Activated CD4-positive, alpha-beta memory T cell treated with anti-CD3 and anti-CD28 coated beads for 36 hours (primary cell): ENCODE measurements around the gene TNFAIP3. TPM values are rescaled to one million over a fixed set of nuclear protein-coding genes. Genes with fewer than 3 reads are reported as not detected.

Experiments used
- CTCF ChIA-PET: fragments of 350-600 bp; sonication (Branson Sonifier 250); formaldehyde crosslinking; loops from one replicate; lab custom pipeline; 2021; ENCODE audit warnings: antibody characterized with exemption, inconsistent platforms; lab: Charles Lee
- POLR2A ChIA-PET: fragments of 350-600 bp; sonication (Branson Sonifier 250); formaldehyde crosslinking; loops from one replicate; lab custom pipeline; 2021; ENCODE audit warnings: antibody characterized with exemption; lab: Charles Lee
- DNase-seq: peaks from one replicate; pipeline ENCODE4 v3.0.0-alpha.2; 2020
- H3K27ac Mint-ChIP-seq: one replicate; pipeline ENCODE4 v1.8.0; 2021; ENCODE audit warnings: mixed read lengths
- H3K27me3 Mint-ChIP-seq: one replicate; pipeline ENCODE4 v1.8.0; 2021; ENCODE audit warnings: mixed read lengths
- H3K36me3 Mint-ChIP-seq: one replicate; pipeline ENCODE4 v1.8.0; 2021; ENCODE audit warnings: mixed read lengths
- H3K4me1 Mint-ChIP-seq: one replicate; pipeline ENCODE4 v1.8.0; 2021; ENCODE audit warnings: low read depth, mixed read lengths
- H3K4me3 Mint-ChIP-seq: one replicate; pipeline ENCODE4 v1.8.0; 2021; ENCODE audit warnings: mild to moderate bottlenecking, mixed read lengths
- H3K9me3 Mint-ChIP-seq: one replicate; pipeline ENCODE4 v1.8.0; 2021; ENCODE audit warnings: mixed read lengths
- intact Hi-C: fragments of 100-400 bp; cut with micrococcal nuclease; formaldehyde crosslinking; loops from one replicate; pipeline ENCODE4 v1.15.1; 2023
- total RNA-seq, 2 experiments: library from RNA; stranded (reverse); gene quantifications; one replicate each; pipeline ENCODE4 v1.2.3, GENCODE V29; 2021

Gene TNFAIP3
- total RNA-seq, 2 experiments from 2014 or later: 259 to 267 TPM

DNA sequence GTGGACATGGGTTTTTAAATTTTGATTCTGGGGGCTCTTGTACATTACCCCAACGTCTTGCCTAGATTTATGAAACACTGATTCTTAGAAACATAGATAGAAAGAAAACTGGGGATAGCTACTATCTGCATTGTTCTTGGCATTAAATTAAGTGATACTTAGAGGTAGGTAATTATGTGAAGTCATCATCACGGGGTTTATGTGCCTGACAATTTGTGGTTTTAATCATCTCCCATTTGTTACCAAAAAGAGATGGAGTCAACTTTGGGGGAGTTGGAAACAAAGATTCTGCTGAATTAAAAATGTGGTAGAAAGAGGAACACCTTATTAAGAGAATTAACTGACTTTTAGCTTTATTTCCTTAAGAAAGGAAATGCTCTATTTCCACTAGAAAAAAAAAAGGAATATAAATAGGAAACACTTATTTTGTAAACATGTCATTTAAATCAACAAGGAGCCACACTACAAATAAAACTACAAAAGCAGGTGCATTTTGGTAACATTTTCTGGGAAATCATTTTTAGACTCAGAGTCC lies 5.6 kb downstream of the TNFAIP3 start:
- no peaks in the 10 kb centered on the region for H3K9me3 Mint-ChIP-seq
- peak overlapping the region; percentile 93 for H3K27ac Mint-ChIP-seq
- H3K4me3 Mint-ChIP-seq: peak overlapping the region; percentile 91
- peaks cover 98% of the 10 kb centered on the region for H3K36me3 Mint-ChIP-seq
- no peak for DNase-seq
- peaks cover 39% of the 10 kb centered on the region for H3K4me1 Mint-ChIP-seq
- H3K27me3 Mint-ChIP-seq: no peaks in the 10 kb centered on the region
- ChIA-PET POLR2A (interaction anchor here (0.7 to 5.5 kb wide), 20 partner anchors 9 to 191 kb away, joined by 3 to 49 read pairs (median 6); no protein-coding TSS in a partner anchor), CTCF (interaction anchor here (0.9 to 11.1 kb wide), 15 partner anchors 8 to 191 kb away, joined by 3 to 270 read pairs (median 36); no protein-coding TSS in a partner anchor)
- intact Hi-C loops: loop anchor here (1.0 kb wide), 6 partner anchors 32 to 162 kb away; no protein-coding TSS in a partner anchor

DNA sequence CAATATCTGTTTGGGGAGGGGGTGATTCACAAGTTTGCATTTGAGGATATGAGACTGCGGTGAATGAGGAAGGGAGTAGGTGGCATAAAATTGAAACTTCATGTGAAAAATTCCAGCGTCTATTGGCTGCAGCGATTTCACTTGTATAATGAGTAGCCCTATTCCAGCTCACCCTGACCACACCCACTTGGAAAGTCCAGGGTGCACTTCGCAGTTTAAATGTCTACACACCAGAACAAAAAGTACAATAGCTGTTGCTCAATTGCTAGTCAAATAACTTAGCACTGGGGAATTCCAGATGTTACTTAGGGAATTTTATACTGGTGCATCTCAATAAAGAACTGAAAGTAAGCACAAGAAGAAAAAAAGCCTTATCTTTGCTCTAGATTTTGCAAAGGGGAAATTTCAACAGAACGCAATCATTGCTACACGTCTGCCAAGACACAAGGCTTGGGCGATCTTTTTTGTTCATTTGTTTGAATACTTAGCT lies 6.3 kb downstream of the TNFAIP3 start:
- CTCF ChIA-PET: interaction anchor here (0.9 to 11.1 kb wide), 13 partner anchors 7 to 216 kb away, joined by 3 to 270 read pairs (median 12); no protein-coding TSS in a partner anchor
- no peaks in the 10 kb centered on the region for H3K27me3 Mint-ChIP-seq
- POLR2A ChIA-PET: interaction anchor here (0.6 to 5.5 kb wide), 18 partner anchors 8 to 175 kb away, joined by 3 to 49 read pairs (median 6); no protein-coding TSS in a partner anchor
- intact Hi-C loops: loop anchor here (1.0 kb wide), 6 partner anchors 31 to 163 kb away; no protein-coding TSS in a partner anchor
- H3K27ac Mint-ChIP-seq: peak overlapping the region; percentile 93
- peak overlapping the region; percentile 91 for H3K4me3 Mint-ChIP-seq
- peaks cover 100% of the 10 kb centered on the region for H3K36me3 Mint-ChIP-seq
- DNase-seq: peak; percentile 92
- no peaks in the 10 kb centered on the region for H3K9me3 Mint-ChIP-seq
- peaks cover 46% of the 10 kb centered on the region for H3K4me1 Mint-ChIP-seq

GRCh38 chr6:137874204-137875057 lies 7.4 kb downstream of the TNFAIP3 start:
- H3K27ac Mint-ChIP-seq: peak overlapping the region; percentile 93
- DNase-seq: no peak
- no peaks in the 10 kb centered on the region for H3K27me3 Mint-ChIP-seq
- ChIA-PET CTCF (interaction anchor here (0.9 to 11.1 kb wide), 11 partner anchors 6 to 217 kb away, joined by 3 to 270 read pairs (median 36); no protein-coding TSS in a partner anchor), POLR2A (interaction anchor here (0.6 to 5.5 kb wide), 13 partner anchors 9 to 229 kb away, joined by 3 to 49 read pairs (median 5); no protein-coding TSS in a partner anchor)
- no peaks in the 10 kb centered on the region for H3K9me3 Mint-ChIP-seq
- H3K4me3 Mint-ChIP-seq: peak overlapping the region; percentile 91
- peaks cover 57% of the 10 kb centered on the region for H3K4me1 Mint-ChIP-seq
- intact Hi-C loops: no loop called here
- peaks cover 100% of the 10 kb centered on the region for H3K36me3 Mint-ChIP-seq

- Mint-ChIP-seq H3K4me1 (peaks cover 62% of the 10 kb centered on the region), H3K4me3 (peak overlapping the region; percentile 91), H3K36me3 (peaks cover 100% of the 10 kb centered on the region), H3K27me3 (no peaks in the 10 kb centered on the region), H3K9me3 (no peaks in the 10 kb centered on the region), H3K27ac (peak overlapping the region; percentile 93)
- POLR2A ChIA-PET: interaction anchor here (0.7 to 1.7 kb wide), 6 partner anchors 8 to 75 kb away, joined by 3 to 5 read pairs (median 3); no protein-coding TSS in a partner anchor
- CTCF ChIA-PET: interaction anchor here (0.8 to 11.1 kb wide), 4 partner anchors 8 to 167 kb away, joined by 3 to 270 read pairs (median 28); no protein-coding TSS in a partner anchor
- intact Hi-C loops: no loop called here
- DNase-seq: no peak
Observed at GRCh38 chr6:137875058-137875520, 8.0 kb downstream of the TNFAIP3 start.

- Mint-ChIP-seq H3K27me3 (no peaks in the 10 kb centered on the region), H3K4me3 (peak overlapping the region; percentile 91), H3K9me3 (no peaks in the 10 kb centered on the region), H3K4me1 (peaks cover 67% of the 10 kb centered on the region), H3K36me3 (peaks cover 100% of the 10 kb centered on the region), H3K27ac (peak overlapping the region; percentile 93)
- CTCF ChIA-PET: interaction anchor here (0.8 to 11.1 kb wide), 4 partner anchors 9 to 167 kb away, joined by 3 to 270 read pairs (median 28); no protein-coding TSS in a partner anchor
- DNase-seq: no peak
- POLR2A ChIA-PET: interaction anchor here (0.7 to 1.4 kb wide), 5 partner anchors 8 to 76 kb away, joined by 3 to 5 read pairs (median 3); no protein-coding TSS in a partner anchor
- intact Hi-C loops: no loop called here
Observed at GRCh38 chr6:137875606-137876005, 8.5 kb downstream of the TNFAIP3 start.

DNA sequence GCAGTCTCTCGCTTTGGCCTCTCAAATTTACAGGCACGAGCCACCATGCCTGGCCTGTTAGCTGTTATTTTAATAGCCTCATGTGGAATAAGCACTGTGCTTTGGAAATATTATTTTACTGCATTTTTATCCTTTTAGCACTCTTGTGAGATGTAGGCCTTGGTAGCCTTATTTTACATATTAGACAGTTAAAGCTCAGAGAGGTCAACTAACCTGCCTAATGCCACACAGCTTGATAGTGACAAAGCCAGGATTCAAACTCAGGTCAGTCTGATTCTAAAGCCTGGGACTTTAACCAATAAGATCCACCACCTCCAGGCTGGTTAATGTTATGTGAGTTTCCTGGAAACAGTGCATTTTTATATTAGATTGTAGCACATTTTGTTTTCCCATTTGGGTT lies 9.5 kb downstream of the TNFAIP3 start:
- peak overlapping the region; percentile 91 for H3K4me3 Mint-ChIP-seq
- peaks cover 99% of the 10 kb centered on the region for H3K36me3 Mint-ChIP-seq
- H3K27me3 Mint-ChIP-seq: no peaks in the 10 kb centered on the region
- no peak for DNase-seq
- peak overlapping the region; percentile 93 for H3K27ac Mint-ChIP-seq
- H3K4me1 Mint-ChIP-seq: peaks cover 77% of the 10 kb centered on the region
- CTCF ChIA-PET: interaction anchor here (1.0 to 8.7 kb wide), 8 partner anchors 9 to 128 kb away, joined by 3 to 74 read pairs (median 6); partner anchors contain the start of gene TNFAIP3
- intact Hi-C loops: no loop called here
- POLR2A ChIA-PET: interaction anchor here (0.7 to 2.8 kb wide), 5 partner anchors 8 to 178 kb away, joined by 3 to 25 read pairs (median 3); partner anchors contain the start of gene TNFAIP3
- no peaks in the 10 kb centered on the region for H3K9me3 Mint-ChIP-seq

DNA sequence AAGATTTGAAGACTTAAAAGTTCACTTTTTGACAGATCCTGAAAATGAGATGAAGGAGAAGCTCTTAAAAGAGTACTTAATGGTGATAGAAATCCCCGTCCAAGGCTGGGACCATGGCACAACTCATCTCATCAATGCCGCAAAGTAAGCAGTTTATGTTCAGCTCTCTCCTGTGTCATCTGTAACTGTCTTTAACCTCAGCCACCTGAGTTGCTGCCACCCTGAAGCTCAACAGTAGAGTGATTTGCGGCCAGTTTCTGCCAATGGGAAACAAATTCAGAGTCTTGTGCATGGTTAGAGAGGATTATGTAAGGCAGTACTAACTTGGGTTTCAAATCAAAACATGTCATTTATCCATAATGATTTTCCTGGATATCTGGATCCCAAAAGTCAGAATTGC lies 10.1 kb downstream of the TNFAIP3 start:
- CTCF ChIA-PET: interaction anchor here (1.0 to 8.7 kb wide), 8 partner anchors 10 to 127 kb away, joined by 3 to 74 read pairs (median 6); partner anchors contain the start of gene TNFAIP3
- POLR2A ChIA-PET: interaction anchor here (0.6 to 2.8 kb wide), 8 partner anchors 8 to 178 kb away, joined by 3 to 25 read pairs (median 3); partner anchors contain the start of gene TNFAIP3
- H3K4me3 Mint-ChIP-seq: peak overlapping the region; percentile 41
- H3K36me3 Mint-ChIP-seq: peaks cover 98% of the 10 kb centered on the region
- no peak for DNase-seq
- H3K4me1 Mint-ChIP-seq: peaks cover 82% of the 10 kb centered on the region
- H3K9me3 Mint-ChIP-seq: no peaks in the 10 kb centered on the region
- intact Hi-C loops: no loop called here
- peak overlapping the region; percentile 84 for H3K27ac Mint-ChIP-seq
- H3K27me3 Mint-ChIP-seq: no peaks in the 10 kb centered on the region

- peak overlapping the region; percentile 33 for H3K4me3 Mint-ChIP-seq
- ChIA-PET POLR2A (interaction anchor here (0.6 to 2.8 kb wide), 7 partner anchors 9 to 178 kb away, joined by 3 to 25 read pairs (median 3); partner anchors contain the start of gene TNFAIP3), CTCF (interaction anchor here (1.1 to 8.7 kb wide), 9 partner anchors 10 to 169 kb away, joined by 3 to 74 read pairs (median 5); partner anchors contain the start of gene TNFAIP3)
- intact Hi-C loops: no loop called here
- peaks cover 87% of the 10 kb centered on the region for H3K4me1 Mint-ChIP-seq
- peak overlapping the region; percentile 84 for H3K27ac Mint-ChIP-seq
- no peak for DNase-seq
- H3K36me3 Mint-ChIP-seq: peaks cover 97% of the 10 kb centered on the region
- H3K9me3 Mint-ChIP-seq: no peaks in the 10 kb centered on the region
- no peaks in the 10 kb centered on the region for H3K27me3 Mint-ChIP-seq
Observed at GRCh38 chr6:137877606-137878005, 10.5 kb downstream of the TNFAIP3 start.

DNA sequence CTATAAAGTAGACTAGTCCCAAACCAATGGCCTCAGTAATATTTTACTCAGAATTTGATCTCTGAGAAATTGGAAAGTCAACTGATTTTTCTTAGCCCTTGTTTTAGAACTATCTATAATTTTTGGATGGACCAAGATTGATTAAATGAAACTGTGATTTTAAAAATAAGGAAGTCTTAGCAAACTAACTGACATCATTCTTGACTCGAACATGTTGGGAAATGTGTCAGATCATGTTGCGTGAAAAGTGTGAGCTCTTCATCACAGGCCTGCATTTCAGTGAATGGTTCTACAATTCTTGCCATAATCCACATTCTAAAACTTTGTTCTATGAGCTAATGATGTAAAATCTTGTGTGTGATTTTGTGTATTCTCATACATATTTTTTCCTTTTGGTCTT lies 11.0 kb downstream of the TNFAIP3 start:
- ChIA-PET POLR2A (interaction anchor here (0.9 to 2.8 kb wide), 5 partner anchors 9 to 97 kb away, joined by 3 to 25 read pairs (median 3); partner anchors contain the start of gene TNFAIP3), CTCF (interaction anchor here (1.1 to 8.7 kb wide), 7 partner anchors 11 to 170 kb away, joined by 3 to 74 read pairs (median 4); partner anchors contain the start of gene TNFAIP3)
- intact Hi-C loops: no loop called here
- no peaks in the 10 kb centered on the region for H3K27me3 Mint-ChIP-seq
- peaks cover 96% of the 10 kb centered on the region for H3K36me3 Mint-ChIP-seq
- peak overlapping the region; percentile 51 for H3K4me3 Mint-ChIP-seq
- DNase-seq: no peak
- H3K4me1 Mint-ChIP-seq: peaks cover 90% of the 10 kb centered on the region
- peak overlapping the region; percentile 84 for H3K27ac Mint-ChIP-seq
- no peaks in the 10 kb centered on the region for H3K9me3 Mint-ChIP-seq

GRCh38 chr6:137878486-137879285 lies 11.6 kb downstream of the TNFAIP3 start:
- CTCF ChIA-PET: interaction anchor here (0.6 to 8.7 kb wide), 9 partner anchors 8 to 170 kb away, joined by 3 to 74 read pairs (median 4); partner anchors contain the start of gene TNFAIP3
- H3K36me3 Mint-ChIP-seq: peaks cover 94% of the 10 kb centered on the region
- DNase-seq: no peak
- peak overlapping the region; percentile 84 for H3K27ac Mint-ChIP-seq
- peaks cover 89% of the 10 kb centered on the region for H3K4me1 Mint-ChIP-seq
- no peaks in the 10 kb centered on the region for H3K27me3 Mint-ChIP-seq
- POLR2A ChIA-PET: interaction anchor here (0.6 to 2.8 kb wide), 7 partner anchors 8 to 126 kb away, joined by 3 to 25 read pairs (median 3); partner anchors contain the start of gene TNFAIP3
- intact Hi-C loops: no loop called here
- peak overlapping the region; percentile 51 for H3K4me3 Mint-ChIP-seq
- H3K9me3 Mint-ChIP-seq: no peaks in the 10 kb centered on the region
